ENCODE results near the gene TSPAN5. TPM values are rescaled to one million over a fixed set of nuclear protein-coding genes. Genes with fewer than 3 reads are reported as not detected.

The TSPAN5 gene
- total RNA-seq, 1 donor from 2014 or later, result 21.8 TPM

DNA sequence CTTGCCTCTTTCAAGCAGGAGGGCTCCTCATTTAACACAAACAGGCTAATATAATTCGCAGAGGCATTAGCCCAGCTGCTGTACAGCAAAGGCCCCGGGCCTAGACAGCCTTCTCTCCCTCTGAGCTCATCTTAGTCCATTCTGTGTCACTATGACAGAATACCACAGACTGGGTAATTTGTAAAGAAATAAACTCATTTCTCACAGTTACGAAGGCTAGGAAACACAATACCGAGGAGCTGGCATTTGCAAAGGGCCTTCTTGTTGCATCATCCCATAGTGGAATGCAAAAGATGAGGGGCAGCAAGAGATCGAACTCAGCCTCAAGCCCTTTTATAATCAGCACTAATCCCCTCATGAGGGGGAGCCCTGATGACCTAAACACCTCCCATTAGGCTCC lies 48.5 kb downstream of the TSPAN5 start:
- no peaks in the 10 kb centered on the region for H3K36me3 Mint-ChIP-seq (ENCODE audit: low read depth, unreplicated experiment)
- no peak overlapping the region for H3K4me3 Mint-ChIP-seq (ENCODE audit: unreplicated experiment)
- no peak overlapping the region for H3K27ac Mint-ChIP-seq (ENCODE audit: unreplicated experiment)
- H3K27me3 Mint-ChIP-seq (ENCODE audit: unreplicated experiment), result peaks cover 1% of the 10 kb centered on the region
- TF ChIP-seq, protein P1, sequence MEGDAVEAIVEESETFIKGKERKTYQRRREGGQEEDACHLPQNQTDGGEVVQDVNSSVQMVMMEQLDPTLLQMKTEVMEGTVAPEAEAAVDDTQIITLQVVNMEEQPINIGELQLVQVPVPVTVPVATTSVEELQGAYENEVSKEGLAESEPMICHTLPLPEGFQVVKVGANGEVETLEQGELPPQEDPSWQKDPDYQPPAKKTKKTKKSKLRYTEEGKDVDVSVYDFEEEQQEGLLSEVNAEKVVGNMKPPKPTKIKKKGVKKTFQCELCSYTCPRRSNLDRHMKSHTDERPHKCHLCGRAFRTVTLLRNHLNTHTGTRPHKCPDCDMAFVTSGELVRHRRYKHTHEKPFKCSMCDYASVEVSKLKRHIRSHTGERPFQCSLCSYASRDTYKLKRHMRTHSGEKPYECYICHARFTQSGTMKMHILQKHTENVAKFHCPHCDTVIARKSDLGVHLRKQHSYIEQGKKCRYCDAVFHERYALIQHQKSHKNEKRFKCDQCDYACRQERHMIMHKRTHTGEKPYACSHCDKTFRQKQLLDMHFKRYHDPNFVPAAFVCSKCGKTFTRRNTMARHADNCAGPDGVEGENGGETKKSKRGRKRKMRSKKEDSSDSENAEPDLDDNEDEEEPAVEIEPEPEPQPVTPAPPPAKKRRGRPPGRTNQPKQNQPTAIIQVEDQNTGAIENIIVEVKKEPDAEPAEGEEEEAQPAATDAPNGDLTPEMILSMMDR (IDR thresholded peaks at IDR 0.05; ENCODE audit: unreplicated experiment), result no peak
- peaks cover 20% of the 10 kb centered on the region for H3K4me1 Mint-ChIP-seq (ENCODE audit: unreplicated experiment)
- H3K9me3 Mint-ChIP-seq (ENCODE audit: unreplicated experiment), result no peaks in the 10 kb centered on the region
- no peak for DNase-seq (ENCODE audit: low spot score)

DNA sequence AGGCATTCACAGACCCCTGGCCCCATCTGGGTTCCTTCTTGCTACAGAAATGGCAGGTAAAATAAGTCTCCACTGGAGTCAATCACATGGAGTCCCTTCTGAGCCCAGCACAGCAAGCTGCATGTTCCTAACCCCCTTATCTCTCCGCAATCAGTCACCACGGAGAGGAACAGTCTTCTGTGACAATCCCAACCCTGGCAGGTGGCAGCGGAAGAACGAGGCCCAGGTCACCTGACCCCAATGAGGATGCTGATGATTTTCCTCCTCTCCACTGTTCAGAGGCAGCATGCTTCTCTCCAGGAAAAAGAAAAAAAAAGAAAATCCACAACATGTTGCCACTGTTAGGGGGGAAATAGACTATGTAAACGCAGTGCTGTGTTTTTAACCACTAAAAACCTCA lies 50.1 kb downstream of the TSPAN5 start:
- Mint-ChIP-seq H3K4me3 (ENCODE audit: unreplicated experiment) (no peak overlapping the region), H3K27me3 (ENCODE audit: unreplicated experiment) (peaks cover 1% of the 10 kb centered on the region), H3K9me3 (ENCODE audit: unreplicated experiment) (no peaks in the 10 kb centered on the region), H3K4me1 (ENCODE audit: unreplicated experiment) (peaks cover 20% of the 10 kb centered on the region), H3K36me3 (ENCODE audit: low read depth, unreplicated experiment) (no peaks in the 10 kb centered on the region), H3K27ac (ENCODE audit: unreplicated experiment) (peak overlapping the region; percentile 16)
- TF ChIP-seq, protein P1 (IDR thresholded peaks at IDR 0.05; ENCODE audit: unreplicated experiment), result no peak
- no peak for DNase-seq (ENCODE audit: low spot score)

DNA sequence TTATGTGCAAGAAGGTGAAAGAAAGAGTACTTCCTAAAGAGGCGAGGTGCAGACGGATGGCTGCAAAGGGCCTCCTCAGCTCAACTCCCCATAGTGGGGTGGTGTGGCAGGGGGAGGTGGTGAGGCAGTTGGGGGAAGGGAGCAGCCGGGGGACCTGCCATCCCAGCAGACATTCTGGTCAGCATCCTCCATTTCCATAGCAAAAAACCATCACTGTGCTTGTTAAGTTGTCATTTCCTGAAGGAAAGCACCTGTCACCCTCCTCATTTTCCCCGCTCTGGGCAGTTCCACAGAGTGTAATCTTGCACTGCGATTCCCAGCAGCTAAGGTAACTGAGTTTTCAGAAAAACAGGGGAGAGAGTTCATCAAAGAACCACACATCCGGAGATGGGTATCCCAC lies 51.5 kb downstream of the TSPAN5 start:
- Mint-ChIP-seq H3K4me1 (ENCODE audit: unreplicated experiment) (peaks cover 10% of the 10 kb centered on the region), H3K9me3 (ENCODE audit: unreplicated experiment) (no peaks in the 10 kb centered on the region), H3K27me3 (ENCODE audit: unreplicated experiment) (peaks cover 1% of the 10 kb centered on the region), H3K36me3 (ENCODE audit: low read depth, unreplicated experiment) (no peaks in the 10 kb centered on the region), H3K27ac (ENCODE audit: unreplicated experiment) (no peak overlapping the region), H3K4me3 (ENCODE audit: unreplicated experiment) (no peak overlapping the region)
- TF ChIP-seq, protein P1 (IDR thresholded peaks at IDR 0.05; ENCODE audit: unreplicated experiment), result no peak
- no peak for DNase-seq (ENCODE audit: low spot score)

DNA sequence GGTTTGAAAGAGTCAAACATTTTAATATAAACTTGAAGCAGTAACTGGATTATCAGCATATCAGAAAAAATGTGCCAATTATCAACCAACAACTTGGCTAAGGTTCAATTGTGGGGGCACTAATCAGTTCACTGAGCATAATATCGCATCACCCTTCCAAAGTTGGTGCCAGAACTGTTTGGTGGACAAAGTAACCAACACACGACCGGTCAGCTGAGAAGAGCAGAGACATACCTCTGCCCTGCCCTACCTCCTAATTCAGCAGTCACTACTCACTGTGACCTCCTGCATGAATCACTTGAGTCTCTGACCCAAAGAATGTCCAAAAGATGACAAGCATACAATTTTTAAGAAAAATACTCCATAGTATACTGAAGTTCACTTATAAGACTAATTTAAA lies 53.2 kb downstream of the TSPAN5 start:
- Mint-ChIP-seq H3K9me3 (ENCODE audit: unreplicated experiment) (no peaks in the 10 kb centered on the region), H3K4me3 (ENCODE audit: unreplicated experiment) (no peak overlapping the region), H3K36me3 (ENCODE audit: low read depth, unreplicated experiment) (peaks cover 3% of the 10 kb centered on the region), H3K27me3 (ENCODE audit: unreplicated experiment) (peaks cover 1% of the 10 kb centered on the region), H3K27ac (ENCODE audit: unreplicated experiment) (no peak overlapping the region), H3K4me1 (ENCODE audit: unreplicated experiment) (peaks cover 8% of the 10 kb centered on the region)
- TF ChIP-seq, protein P1 (IDR thresholded peaks at IDR 0.05; ENCODE audit: unreplicated experiment), result no peak
- DNase-seq (ENCODE audit: low spot score), result no peak

DNA sequence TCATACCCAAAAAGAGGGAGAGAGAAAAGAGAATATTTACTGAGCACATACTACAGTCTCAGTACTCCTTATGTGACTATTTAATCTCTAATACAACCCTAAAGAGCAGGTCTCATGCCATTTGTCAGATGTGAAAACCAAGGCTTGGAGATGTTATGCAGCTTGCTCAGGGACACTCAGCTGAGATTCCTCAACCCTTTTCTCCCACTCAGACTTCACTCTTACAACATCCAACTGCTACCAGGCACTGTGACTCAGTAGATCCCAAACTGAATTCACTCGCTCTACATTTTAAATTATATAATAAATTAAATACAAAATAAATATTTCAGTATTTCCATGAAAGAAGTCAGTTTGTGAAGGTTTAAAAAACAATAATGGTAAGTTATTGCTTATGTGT lies 53.7 kb downstream of the TSPAN5 start:
- TF ChIP-seq, protein P1 (IDR thresholded peaks at IDR 0.05; ENCODE audit: unreplicated experiment), result no peak
- Mint-ChIP-seq H3K4me1 (ENCODE audit: unreplicated experiment) (peaks cover 8% of the 10 kb centered on the region), H3K4me3 (ENCODE audit: unreplicated experiment) (no peak overlapping the region), H3K27ac (ENCODE audit: unreplicated experiment) (no peak overlapping the region), H3K27me3 (ENCODE audit: unreplicated experiment) (peaks cover 1% of the 10 kb centered on the region), H3K9me3 (ENCODE audit: unreplicated experiment) (no peaks in the 10 kb centered on the region), H3K36me3 (ENCODE audit: low read depth, unreplicated experiment) (peaks cover 4% of the 10 kb centered on the region)
- DNase-seq (ENCODE audit: low spot score), result no peak

Measured in endothelial cell (in vitro differentiated cells).